HG03066 (cell line): ENCODE results near the gene AKAP11.

ENCODE experiments used
- ATAC-seq: cut with Tn5 transposase; IDR thresholded peaks from one replicate; pipeline ENCODE4 v1.9.1; 2021; ENCODE audit warnings: low read depth; ENCODE audit not compliant: unreplicated experiment

AKAP11 gene

DNA sequence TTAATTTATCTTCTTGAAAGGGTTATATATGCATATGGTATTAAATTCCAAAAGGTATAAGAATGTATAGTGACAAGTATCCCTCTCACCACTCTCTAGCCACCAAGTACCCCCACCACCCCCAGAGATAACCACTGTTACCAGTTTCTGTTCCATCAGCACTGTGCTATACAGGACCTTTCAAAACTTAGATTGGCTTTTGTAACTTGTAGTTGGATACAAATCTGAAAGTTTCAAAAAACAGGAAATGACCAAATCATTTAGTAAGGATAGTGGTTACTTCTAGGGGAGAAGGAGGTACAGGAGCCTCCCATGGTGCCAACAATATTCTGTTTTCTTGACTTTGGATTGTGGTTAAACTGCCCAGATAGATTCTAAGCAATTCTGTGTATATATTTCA, 56.7 kb downstream of the AKAP11 start:
- peak; percentile 44 for ATAC-seq

- ATAC-seq: no peak
These were observed 57.3 kb downstream of the AKAP11 start for GRCh38 chr13:42329239-42329638.

GRCh38 chr13:42331009-42331408, 59.1 kb downstream of the AKAP11 start:
- no peak for ATAC-seq

DNA sequence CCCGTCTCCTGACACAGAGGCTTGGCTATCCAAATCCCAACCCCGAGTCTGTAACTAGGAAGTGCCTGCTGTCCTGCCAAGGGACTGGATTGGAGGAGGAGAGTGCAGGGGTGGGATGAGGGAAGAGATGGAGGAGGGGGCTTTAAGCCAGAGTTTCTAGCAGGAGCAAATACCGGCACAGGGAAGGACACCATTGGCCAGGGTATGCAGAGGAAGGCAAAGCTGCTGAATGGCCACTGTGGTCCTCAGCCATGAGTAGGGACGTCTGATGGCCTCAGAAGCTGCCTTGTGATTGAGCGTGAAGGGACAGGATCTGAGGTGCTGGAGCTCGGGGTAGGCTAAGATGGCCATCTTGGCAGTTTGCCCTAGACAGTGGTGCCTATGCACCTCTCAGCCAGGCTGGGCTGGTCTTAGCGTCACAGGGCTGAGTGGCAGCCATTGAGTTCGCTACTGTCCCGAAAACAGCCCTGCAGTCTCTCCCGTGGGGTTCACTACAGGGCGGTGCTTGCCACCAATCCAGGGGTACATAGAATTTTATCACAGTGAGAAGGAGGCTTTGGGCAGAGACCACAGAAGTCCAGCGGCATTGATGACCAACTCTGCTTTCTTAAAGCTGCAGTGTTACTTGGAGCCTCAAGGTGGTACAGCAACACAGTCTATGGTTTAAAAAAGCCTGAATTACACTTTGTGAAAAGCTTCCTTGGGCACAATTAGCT, 61.8 kb downstream of the AKAP11 start:
- ATAC-seq: peak; percentile 69

GRCh38 chr13:42334329-42334706, 62.4 kb downstream of the AKAP11 start:
- peak; percentile 17 for ATAC-seq

DNA sequence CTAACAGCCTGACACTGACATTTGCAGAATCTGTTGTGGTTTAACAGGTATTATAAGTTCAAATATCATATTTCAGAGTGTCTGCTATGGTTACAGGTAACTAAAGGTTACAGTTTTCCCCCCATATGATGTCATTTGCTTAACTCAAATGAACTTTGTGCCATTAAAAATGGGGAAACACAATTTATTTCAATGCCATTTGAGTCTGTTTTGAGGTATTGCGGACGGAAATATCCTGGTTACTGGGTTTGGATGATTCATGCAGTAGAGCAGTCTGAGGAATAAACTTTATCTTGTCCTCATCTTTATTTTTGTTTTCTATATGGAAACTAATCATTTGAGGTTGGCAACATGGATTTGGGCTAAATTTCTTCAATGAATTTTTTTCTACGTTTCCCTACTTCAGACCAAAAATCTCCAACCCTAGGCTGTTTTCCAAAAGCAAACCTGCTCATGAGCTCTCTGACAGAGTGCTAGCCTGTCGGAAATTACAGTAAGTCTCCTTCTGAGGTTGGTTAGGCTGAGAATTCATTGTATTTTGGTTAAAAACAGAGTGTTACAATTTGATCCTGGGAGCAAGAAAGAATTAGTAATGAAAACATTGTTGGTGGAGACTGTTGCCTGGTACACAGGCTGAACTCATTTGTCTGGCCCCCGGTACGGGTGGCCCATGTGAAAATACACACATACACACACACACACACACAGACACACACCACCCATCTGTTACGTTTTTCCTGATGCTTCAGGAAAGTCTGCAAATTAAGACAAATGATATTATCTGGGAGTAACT, 66.1 kb downstream of the AKAP11 start:
- ATAC-seq: no peak

DNA sequence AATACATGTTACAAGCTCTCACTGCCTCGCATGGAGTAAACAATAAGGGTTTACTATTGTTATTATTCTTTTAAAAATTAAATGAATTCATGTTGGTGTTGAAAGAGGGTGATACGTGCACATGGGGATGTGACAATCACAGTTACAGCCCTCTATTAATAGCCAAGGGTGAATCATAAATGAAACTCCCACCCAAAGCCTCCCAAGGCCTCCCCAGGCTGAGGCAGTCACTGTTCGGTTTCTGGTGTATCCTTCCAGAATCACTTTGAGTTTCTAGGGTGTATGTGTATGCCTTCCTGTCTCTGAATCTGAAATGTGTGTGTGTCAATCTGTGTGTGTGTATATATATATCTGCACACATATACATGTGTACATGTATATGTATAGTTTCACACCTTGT, 73.4 kb downstream of the AKAP11 start:
- ATAC-seq: no peak

GRCh38 chr13:42348576-42348975, 76.6 kb downstream of the AKAP11 start:
- ATAC-seq: no peak

GRCh38 chr13:42350141-42350540, 78.2 kb downstream of the AKAP11 start:
- ATAC-seq: no peak

- ATAC-seq: peak; percentile 71
These were observed 82.5 kb downstream of the AKAP11 start for GRCh38 chr13:42354241-42355091.

DNA sequence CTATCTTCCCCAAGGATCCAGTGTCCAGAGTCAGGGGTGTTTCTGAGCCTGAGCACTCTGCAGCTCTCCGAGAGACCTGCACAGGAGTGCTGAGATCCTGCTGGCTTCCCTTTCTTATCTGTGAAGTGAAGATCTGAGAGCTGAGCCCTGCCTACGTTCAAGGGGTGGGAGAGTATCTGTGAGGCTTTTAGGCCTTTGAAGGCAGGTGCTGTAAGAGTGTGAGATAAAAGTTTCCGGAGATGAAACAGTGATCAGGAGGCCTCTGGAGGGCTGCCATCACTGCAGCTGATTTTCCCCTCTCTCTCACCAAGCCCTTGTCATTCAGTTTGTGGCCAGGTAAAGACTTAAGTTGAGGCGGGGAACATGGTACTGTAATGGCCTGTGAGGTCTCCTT, 83.1 kb downstream of the AKAP11 start:
- ATAC-seq: no peak

DNA sequence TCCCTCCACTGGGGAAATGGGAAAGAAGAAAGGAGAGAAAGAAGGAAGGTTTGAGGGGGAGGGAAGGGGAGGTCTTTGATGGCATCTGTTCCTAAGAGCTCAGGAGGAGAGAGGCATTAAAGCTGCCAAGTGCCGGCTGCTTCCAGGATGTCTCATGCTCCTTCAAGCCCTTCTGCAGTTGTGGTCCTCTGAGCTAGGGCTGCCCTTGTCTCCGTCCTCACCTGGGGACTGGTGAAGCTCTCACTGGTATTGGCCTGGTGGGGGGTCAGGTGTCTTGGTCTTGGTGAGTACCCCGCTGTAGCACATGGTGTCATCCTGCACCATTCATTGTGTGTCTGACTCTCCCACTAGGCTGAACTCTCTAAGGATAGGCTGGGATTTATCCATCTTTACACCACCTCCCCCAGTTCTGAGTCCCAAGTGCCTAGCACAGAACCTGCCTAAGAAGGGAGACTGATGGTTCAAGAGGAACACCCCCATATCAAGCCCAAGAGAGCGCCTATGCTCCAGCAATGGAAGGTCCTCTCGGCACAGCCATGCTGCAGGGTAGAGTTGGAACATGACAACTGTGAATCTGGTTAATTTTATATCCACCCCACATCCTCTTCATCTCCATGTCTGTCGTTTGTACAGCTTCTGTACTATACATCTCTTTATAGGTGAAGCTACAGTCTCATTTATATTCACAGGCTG, 83.7 kb downstream of the AKAP11 start:
- ATAC-seq: no peak

DNA sequence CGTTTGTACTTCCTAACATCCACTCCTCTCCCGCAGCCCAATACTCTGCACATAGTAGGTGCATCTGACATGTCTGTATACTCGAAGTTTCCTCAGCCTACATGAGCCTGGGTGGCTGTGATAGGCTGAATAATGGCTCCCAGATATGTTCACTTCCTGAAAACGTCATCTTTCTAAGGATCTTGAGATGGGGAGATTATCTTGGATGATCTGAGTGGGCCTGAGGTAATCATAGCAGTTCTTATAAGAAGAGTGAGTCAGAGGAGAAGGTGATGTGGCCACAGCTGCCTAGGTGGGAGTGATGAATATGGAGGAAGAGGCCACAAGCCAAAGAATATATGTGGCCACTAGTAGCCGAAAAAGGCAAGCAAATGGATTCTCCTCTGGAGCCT, 84.2 kb downstream of the AKAP11 start:
- ATAC-seq: no peak

GRCh38 chr13:42360046-42360574, 88.2 kb downstream of the AKAP11 start:
- ATAC-seq: no peak

- no peak for ATAC-seq
These were observed 89.7 kb downstream of the AKAP11 start for GRCh38 chr13:42361701-42362100.

- ATAC-seq: no peak
These were observed 92.1 kb downstream of the AKAP11 start for GRCh38 chr13:42363941-42364612.

- no peak for ATAC-seq
These were observed 92.7 kb downstream of the AKAP11 start for GRCh38 chr13:42364613-42365000.

DNA sequence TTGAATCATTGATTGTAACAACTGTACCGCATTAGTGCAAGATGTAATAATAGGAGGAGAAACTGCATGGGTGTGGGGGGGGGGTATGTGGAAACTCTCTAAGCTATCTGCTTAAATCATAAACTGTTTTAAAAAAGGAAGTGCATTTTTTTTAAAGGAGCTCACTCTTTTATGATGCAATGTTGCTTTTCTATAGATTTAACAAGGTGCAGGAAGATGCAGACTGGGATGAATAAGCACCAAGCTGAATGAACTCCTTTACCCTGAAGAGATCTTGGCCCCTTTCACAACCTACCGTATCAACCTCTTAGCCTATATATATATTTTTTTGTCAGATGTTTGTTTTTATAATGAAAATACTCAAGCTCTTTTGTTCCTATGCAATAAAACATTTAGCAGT, 95.9 kb downstream of the AKAP11 start:
- ATAC-seq: no peak

- ATAC-seq: no peak
These were observed 97.3 kb downstream of the AKAP11 start for GRCh38 chr13:42369071-42369797.
